NCI-H1105 (cell line): Measurements from ENCODE around the gene PPP1R3D.
"Not testable (repeated sequence)": the region's sequence is repeated elsewhere in the genome, so short reads cannot be mapped to it uniquely, and the experiment has no call there.

Experiments
- DNase-seq: peaks from one replicate; lab custom pipeline; 2025; lab: John Stamatoyannopoulos, UW

Gene PPP1R3D

GRCh38 chr20:59940129-59940955 lies at the start of gene PPP1R3D, which contains the start of gene FAM217B:
Gene PPP1R3D (minus strand): TSS chr20:59940305. CDS start chr20:59939931, 374 bp downstream.
Gene FAM217B (plus strand): TSS chr20:59940389. CDS start chr20:59943944, 3,555 bp downstream.
- DNase-seq = peak; percentile 85

DNA sequence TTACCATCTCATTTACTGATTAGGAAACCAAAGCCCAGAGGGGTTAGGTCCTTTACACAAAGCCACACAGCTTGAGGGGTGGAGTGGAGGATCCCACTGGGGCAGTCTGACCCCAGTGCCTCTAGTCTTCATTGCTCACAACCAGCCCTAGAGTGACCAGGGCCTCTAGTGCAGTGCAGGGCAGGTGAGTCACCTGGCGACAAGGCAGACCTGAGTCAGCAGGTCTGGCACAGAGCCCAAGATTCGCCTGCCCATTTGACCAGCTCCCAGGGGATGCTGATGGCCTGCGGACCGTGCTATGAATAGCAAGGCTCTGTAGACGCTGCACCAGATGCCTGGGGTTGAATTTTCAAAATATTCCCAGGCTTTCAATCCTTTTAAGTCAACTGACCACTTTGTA lies 48.0 kb upstream of the PPP1R3D start:
- no peak for DNase-seq

GRCh38 chr20:59987135-59987534 lies 47.0 kb upstream of the PPP1R3D start:
- DNase-seq = no peak

- DNase-seq = no peak
Measured at GRCh38 chr20:59985864-59986263, 45.8 kb upstream of the PPP1R3D start.

- no peak for DNase-seq
Measured at GRCh38 chr20:59985164-59985563, 45.1 kb upstream of the PPP1R3D start.

DNA sequence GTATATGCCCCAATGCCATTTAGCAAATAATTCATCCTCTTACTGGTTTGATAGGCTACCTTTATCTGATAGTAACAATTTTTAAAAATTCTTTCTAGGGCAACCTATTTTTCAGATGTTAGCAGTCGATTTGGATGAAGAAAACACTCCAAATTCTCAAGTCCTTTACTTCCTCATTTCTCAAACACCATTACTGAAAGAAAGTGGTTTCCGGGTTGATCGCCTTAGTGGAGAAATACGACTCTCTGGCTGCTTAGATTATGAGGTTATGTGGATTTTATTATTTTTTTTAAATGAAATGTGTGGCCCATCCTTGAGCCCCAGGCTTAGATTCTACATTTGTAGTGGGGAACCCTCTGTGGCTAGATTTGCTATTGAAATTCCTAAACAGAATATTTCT lies 44.4 kb upstream of the PPP1R3D start:
- DNase-seq = no peak

DNA sequence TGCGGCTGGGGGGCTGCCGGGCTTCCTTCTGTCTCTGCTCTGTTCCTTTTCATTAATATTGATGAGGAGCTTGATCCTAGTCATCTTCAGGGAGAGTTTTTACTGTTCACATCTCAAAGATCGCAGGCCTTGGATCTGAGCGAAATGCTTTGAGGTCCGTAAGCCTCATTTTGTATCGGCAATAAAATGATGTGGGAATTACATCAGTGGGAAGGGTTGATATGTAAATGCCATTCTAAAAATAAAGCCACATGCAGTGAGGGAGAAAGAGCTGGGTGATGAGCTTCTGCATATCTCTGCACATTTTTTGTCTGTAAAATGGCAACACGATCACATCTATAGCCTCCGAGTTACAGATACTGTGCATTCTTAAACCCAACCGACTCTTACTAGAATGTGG lies 43.0 kb upstream of the PPP1R3D start:
- DNase-seq = no peak

DNA sequence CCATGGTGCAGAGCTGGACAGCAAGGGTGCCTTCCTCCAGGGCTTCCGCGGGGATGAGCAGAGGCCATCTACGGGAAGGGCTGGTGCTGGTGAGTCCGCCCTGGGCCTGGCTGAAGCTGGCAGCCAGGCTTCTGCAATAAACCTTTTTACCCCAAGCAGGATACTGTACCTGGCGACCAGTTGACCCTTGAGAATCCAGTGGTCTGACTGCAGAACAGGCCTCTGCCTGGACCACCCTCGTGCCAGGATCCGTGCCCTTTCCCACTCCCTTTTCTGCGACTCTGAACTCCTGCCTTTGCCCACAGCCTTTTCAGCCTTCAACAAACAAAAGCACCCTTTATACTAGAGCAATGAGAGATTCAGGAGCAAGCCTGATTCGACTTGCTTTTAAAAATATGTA lies 37.0 kb upstream of the PPP1R3D start:
- DNase-seq = no peak

- DNase-seq = no peak
Measured at GRCh38 chr20:59976156-59976782, 36.2 kb upstream of the PPP1R3D start.

GRCh38 chr20:59972037-59972801 lies 32.1 kb upstream of the PPP1R3D start:
- no peak for DNase-seq

- no peak for DNase-seq
Measured at GRCh38 chr20:59971428-59971827, 31.3 kb upstream of the PPP1R3D start.

GRCh38 chr20:59966428-59966827 lies 26.3 kb upstream of the PPP1R3D start:
- DNase-seq = no peak

DNA sequence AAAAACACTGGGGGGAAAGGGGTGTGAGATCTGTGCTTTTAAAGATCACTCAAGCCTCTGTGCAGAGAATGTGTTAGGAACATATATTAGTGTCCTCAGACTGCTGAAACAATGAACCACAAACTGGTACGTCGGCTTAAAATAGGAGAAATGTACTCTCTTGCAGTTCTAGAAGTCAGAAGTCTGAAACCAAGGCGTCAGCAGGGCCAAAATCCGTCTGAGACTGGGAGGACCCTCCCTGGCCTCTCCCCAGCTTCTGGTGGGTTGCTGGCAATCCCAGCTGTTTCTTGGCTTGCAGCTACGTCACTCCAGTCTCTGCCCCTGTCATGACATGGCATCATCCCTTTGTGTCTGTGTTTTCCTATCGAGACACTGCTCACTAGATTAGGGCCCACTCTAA lies 22.1 kb upstream of the PPP1R3D start:
- no peak for DNase-seq

- DNase-seq = no peak
Measured at GRCh38 chr20:59961423-59961822, 21.3 kb upstream of the PPP1R3D start.

- no peak for DNase-seq
Measured at GRCh38 chr20:59958626-59959025, 18.5 kb upstream of the PPP1R3D start.

DNA sequence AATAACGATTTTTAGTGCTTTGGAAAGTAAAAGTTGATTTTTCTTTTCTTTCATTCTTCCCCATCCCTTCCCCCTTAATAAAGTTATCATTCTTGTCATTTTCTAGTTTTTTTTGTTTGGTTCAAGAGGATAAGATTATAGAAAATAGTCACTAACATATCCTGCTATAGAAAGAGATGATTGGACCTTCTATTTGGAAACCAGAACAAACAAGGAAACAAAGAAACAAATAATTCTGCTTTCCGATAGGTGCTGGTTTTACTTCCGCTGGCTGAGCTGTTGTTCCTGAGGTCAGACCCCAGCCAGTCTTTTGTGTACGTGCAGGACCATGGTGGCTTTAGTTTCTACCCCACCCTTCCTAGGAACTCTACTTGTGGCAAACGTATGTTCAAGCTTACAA lies 18.0 kb upstream of the PPP1R3D start, which contains the start of gene CDH26:
Gene CDH26, plus strand, starts transcription at position 301 of the 400 bp plus-strand sequence. CDS start 304 bp downstream, outside the sequence.
- DNase-seq = no peak

DNA sequence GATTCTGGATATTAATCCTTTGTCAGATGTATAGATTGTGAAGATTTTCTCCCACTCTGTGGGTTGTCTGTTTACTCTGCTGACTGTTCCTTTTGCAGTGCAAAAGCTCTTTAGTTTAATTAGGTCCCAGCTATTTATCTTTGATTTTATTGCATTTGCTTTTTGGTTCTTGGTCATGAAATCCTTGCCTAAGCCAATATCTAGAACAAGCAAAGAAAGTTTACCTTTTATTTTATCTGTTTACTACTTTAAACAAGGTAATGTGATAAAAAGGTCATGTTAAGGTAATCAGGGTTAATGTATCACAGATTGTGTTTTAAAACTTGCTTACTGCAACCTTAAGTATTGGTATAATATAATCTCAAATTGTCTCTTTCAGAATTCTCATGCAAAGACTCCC lies 17.5 kb upstream of the PPP1R3D start:
- DNase-seq = not testable (repeated sequence)

DNA sequence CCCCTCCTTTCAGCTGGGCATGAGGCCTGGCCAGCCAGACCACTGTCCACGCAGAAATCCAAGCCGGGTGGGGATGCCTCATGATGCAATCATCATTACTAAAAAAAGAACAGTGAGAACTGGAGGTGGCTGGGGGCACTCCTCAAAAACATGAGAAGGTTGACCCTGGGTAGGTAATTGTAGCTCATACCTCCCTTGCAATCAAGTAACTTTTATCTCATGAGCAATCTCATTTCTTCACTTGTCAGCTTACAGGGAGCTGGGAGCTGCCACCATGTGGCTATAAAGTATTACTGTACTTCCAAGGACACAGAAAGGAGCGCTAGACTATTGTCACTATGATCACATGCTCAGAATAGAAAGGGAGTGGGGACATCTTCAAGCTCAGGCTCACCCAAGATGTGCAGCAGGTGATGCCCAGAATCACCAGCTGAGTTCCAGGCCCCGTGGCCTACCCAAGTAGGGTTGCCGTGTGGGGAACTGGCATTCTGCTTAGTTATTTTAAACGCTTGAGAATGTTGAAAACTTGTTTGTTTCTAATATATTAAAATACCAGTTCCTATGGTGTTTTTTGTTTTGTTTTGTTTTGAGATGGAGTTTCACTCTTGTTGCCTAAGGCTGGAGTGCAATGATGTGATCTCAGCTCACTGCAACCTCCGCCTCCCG lies 15.2 kb upstream of the PPP1R3D start:
- DNase-seq = no peak

GRCh38 chr20:59954718-59955117 lies 14.6 kb upstream of the PPP1R3D start:
- DNase-seq = no peak

- no peak for DNase-seq
Measured at GRCh38 chr20:59949911-59950310, 9.8 kb upstream of the PPP1R3D start.

- DNase-seq = peak; percentile 64
Measured at GRCh38 chr20:59948828-59949720, 9.0 kb upstream of the PPP1R3D start.
